ENCODE data around the gene BOK. TPM values are rescaled to one million over a fixed set of nuclear protein-coding genes. Genes with fewer than 3 reads are reported as not detected.

BOK gene
- total and polyA plus RNA-seq, 2 of the 13 experiments (the other 11 are each of a cell fraction or from before 2014, with no cell fraction given), result 35.5 to 39.2 TPM

DNA sequence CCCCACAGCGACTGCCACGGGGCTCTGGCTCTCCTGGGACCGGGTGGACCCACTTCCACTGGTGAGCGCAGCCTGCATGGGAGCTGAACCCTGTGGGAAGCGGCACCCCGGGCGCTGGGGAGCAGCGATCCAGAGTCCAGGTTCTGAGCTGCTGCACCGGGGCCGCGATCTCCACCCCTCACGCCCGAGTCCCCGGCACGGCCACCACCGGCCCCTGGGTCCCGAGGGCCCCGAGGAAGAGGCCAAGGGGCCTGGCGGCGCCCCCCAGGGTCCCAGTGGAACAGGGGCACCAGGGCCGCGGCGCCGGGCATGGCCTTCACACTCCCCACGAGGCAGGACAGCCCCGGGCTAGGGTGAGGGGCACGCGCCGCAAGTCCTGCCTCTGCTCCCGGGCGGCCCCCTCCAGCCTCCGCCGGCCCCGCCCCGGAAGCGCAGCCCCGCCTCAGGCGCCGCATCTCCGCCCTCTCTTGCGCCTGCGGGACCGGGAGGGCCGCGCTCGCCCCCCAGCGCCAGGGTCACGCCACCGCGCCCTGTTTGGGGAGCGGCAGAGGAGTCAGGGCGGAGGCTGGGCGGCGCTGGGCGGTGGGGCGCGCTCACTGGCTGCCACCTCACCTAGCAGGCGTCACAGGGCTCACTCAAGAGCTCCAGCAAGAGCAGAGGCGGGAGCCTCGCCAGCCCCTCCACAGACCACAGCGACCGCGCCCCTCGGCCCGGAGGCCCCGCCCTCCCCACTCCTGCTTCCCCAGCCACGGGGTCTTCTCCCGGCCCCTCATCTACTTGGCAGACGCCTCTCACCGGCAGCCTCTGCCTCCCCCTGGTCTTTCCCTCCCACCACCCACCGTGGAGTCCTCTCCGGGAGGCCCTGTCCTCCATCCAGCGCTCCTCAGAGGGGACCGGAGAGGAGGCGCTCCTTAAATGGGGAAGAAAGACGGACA, 51.6 kb downstream of the BOK start (continued):
- TF ChIP-seq, protein P1, sequence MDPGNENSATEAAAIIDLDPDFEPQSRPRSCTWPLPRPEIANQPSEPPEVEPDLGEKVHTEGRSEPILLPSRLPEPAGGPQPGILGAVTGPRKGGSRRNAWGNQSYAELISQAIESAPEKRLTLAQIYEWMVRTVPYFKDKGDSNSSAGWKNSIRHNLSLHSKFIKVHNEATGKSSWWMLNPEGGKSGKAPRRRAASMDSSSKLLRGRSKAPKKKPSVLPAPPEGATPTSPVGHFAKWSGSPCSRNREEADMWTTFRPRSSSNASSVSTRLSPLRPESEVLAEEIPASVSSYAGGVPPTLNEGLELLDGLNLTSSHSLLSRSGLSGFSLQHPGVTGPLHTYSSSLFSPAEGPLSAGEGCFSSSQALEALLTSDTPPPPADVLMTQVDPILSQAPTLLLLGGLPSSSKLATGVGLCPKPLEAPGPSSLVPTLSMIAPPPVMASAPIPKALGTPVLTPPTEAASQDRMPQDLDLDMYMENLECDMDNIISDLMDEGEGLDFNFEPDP (CRISPR knock-in tag; conservative IDR thresholded peaks at IDR 0.05), result no peak
- peak; percentile 73 for TF ChIP-seq ZNF724P (CRISPR knock-in tag; IDR thresholded peaks at IDR 0.05; ENCODE audit: borderline replicate concordance)
- TF ChIP-seq, protein P2, sequence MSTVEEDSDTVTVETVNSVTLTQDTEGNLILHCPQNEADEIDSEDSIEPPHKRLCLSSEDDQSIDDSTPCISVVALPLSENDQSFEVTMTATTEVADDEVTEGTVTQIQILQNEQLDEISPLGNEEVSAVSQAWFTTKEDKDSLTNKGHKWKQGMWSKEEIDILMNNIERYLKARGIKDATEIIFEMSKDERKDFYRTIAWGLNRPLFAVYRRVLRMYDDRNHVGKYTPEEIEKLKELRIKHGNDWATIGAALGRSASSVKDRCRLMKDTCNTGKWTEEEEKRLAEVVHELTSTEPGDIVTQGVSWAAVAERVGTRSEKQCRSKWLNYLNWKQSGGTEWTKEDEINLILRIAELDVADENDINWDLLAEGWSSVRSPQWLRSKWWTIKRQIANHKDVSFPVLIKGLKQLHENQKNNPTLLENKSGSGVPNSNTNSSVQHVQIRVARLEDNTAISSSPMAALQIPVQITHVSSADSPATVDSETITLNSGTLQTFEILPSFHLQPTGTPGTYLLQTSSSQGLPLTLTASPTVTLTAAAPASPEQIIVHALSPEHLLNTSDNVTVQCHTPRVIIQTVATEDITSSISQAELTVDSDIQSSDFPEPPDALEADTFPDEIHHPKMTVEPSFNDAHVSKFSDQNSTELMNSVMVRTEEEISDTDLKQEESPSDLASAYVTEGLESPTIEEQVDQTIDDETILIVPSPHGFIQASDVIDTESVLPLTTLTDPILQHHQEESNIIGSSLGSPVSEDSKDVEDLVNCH (CRISPR knock-in tag; IDR thresholded peaks at IDR 0.05), result no peak
- no peak for TF ChIP-seq ZBTB7A (CRISPR knock-in tag; IDR thresholded peaks at IDR 0.05)
- no peak for TF ChIP-seq ZNF441 (CRISPR knock-in tag; IDR thresholded peaks at IDR 0.05; ENCODE audit: borderline replicate concordance)
- no peak for TF ChIP-seq GZF1 (CRISPR knock-in tag; IDR thresholded peaks at IDR 0.05)
- TF ChIP-seq, protein P3, sequence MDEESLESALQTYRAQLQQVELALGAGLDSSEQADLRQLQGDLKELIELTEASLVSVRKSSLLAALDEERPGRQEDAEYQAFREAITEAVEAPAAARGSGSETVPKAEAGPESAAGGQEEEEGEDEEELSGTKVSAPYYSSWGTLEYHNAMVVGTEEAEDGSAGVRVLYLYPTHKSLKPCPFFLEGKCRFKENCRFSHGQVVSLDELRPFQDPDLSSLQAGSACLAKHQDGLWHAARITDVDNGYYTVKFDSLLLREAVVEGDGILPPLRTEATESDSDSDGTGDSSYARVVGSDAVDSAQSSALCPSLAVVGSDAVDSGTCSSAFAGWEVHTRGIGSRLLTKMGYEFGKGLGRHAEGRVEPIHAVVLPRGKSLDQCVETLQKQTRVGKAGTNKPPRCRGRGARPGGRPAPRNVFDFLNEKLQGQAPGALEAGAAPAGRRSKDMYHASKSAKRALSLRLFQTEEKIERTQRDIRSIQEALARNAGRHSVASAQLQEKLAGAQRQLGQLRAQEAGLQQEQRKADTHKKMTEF (CRISPR knock-in tag; IDR thresholded peaks at IDR 0.05), result peak; percentile 88; the same call in 1 of the 2 replicates
- no peak for TF ChIP-seq TCF7L2 (IDR thresholded peaks at IDR 0.05; ENCODE audit: low read depth, low read length)
- peak; percentile 25 for TF ChIP-seq CBX1 (IDR thresholded peaks at IDR 0.05; ENCODE audit: low read depth)
- no peak for TF ChIP-seq NFE2 (CRISPR knock-in tag; IDR thresholded peaks at IDR 0.05)
- TF ChIP-seq, protein P4, sequence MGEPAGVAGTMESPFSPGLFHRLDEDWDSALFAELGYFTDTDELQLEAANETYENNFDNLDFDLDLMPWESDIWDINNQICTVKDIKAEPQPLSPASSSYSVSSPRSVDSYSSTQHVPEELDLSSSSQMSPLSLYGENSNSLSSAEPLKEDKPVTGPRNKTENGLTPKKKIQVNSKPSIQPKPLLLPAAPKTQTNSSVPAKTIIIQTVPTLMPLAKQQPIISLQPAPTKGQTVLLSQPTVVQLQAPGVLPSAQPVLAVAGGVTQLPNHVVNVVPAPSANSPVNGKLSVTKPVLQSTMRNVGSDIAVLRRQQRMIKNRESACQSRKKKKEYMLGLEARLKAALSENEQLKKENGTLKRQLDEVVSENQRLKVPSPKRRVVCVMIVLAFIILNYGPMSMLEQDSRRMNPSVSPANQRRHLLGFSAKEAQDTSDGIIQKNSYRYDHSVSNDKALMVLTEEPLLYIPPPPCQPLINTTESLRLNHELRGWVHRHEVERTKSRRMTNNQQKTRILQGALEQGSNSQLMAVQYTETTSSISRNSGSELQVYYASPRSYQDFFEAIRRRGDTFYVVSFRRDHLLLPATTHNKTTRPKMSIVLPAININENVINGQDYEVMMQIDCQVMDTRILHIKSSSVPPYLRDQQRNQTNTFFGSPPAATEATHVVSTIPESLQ (CRISPR knock-in tag; conservative IDR thresholded peaks at IDR 0.05), result 0 out of 2 replicates have a peak, but pooled peaks have one; percentile 62
- TF ChIP-seq PHF20 (CRISPR knock-in tag; IDR thresholded peaks at IDR 0.05), result peak; percentile 66
- peak; percentile 94 for TF ChIP-seq KLF6 (CRISPR knock-in tag; IDR thresholded peaks at IDR 0.05)
- TF ChIP-seq ZNF124 (CRISPR knock-in tag; IDR thresholded peaks at IDR 0.05), result peak; percentile 56; the same call in 1 of the 2 replicates
- TF ChIP-seq ZBTB38 (CRISPR knock-in tag; IDR thresholded peaks at IDR 0.05), result peak; percentile 94
- no peak for TF ChIP-seq ZNF260 (CRISPR knock-in tag; IDR thresholded peaks at IDR 0.05; ENCODE audit: borderline replicate concordance, low read depth)
- TF ChIP-seq, protein P5, sequence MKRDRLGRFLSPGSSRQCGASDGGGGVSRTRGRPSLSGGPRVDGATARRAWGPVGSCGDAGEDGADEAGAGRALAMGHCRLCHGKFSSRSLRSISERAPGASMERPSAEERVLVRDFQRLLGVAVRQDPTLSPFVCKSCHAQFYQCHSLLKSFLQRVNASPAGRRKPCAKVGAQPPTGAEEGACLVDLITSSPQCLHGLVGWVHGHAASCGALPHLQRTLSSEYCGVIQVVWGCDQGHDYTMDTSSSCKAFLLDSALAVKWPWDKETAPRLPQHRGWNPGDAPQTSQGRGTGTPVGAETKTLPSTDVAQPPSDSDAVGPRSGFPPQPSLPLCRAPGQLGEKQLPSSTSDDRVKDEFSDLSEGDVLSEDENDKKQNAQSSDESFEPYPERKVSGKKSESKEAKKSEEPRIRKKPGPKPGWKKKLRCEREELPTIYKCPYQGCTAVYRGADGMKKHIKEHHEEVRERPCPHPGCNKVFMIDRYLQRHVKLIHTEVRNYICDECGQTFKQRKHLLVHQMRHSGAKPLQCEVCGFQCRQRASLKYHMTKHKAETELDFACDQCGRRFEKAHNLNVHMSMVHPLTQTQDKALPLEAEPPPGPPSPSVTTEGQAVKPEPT (CRISPR knock-in tag; IDR thresholded peaks at IDR 0.05; ENCODE audit: low read depth), result no peak
- no peak for TF ChIP-seq ZNF382 (CRISPR knock-in tag; IDR thresholded peaks at IDR 0.05; ENCODE audit: borderline replicate concordance)
